Stimulated activated CD4-positive, alpha-beta T cell treated with anti-CD3 and anti-CD28 coated beads, TNF-alpha, amount 100 ng/mL, for 1 hour (primary cell): ENCODE data around the gene NR2F2.
A peak's percentile ranks its signal among the peaks of the same experiment; 100 is the strongest.

Experiments
- DNase-seq, 3 donors: peaks; one replicate each; pipeline ENCODE4 v3.0.0-alpha.2; 2020; ENCODE audit warnings: low read depth in 3 of 3, low spot score in 1 of 3

NR2F2 gene

DNA sequence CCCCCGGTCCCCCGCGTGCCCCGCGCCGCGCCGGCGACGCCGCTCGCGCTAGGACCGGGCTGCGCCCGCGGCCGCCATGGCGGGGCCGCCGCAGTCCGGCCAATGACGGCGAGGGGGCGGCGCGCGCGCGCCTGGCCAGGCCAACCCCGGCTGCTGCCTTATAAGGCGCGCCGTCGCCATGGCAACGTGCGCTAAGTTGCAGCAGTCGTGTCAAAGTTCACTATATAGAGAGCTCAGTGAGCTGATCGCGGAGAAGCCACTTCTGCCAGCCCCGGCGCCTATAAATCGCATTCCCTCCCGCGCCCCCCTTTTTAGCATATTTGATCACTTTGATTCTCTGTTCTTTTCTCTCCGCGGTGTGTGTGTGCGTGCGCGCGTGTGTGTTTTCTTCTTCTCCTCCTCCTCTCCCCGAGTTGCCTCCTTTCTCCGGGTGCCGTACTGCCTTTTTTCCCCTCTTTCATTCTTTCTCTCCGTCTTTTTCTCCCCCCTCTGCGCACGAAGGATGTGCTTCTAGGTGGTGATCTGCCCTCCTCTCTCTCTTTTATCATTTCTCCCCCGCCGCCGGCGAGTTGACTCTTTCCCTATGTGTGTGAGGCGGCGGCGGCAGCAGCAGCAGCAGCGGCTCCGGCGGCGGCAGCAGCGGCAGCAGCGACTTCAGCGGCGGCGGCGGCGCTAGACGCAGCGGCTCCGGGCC is at the start of gene NR2F2:
NR2F2 (plus strand) TSS at position 251 of the 694 bp plus-strand sequence. CDS start 1,406 bp downstream, outside the sequence.
- DNase-seq, result peak in 1 of 3 donors; percentile 12

- DNase-seq, result no peak
These were observed 45.2 kb upstream of the NR2F2 start for GRCh38 chr15:96285305-96285704.

- no peak for DNase-seq
These were observed 44.7 kb upstream of the NR2F2 start for GRCh38 chr15:96285729-96286254.

GRCh38 chr15:96290679-96291078 is 39.8 kb upstream of the NR2F2 start:
- DNase-seq, result no peak

GRCh38 chr15:96292635-96293034 is 37.9 kb upstream of the NR2F2 start:
- no peak for DNase-seq

GRCh38 chr15:96293441-96293840 is 37.1 kb upstream of the NR2F2 start:
- no peak for DNase-seq

DNA sequence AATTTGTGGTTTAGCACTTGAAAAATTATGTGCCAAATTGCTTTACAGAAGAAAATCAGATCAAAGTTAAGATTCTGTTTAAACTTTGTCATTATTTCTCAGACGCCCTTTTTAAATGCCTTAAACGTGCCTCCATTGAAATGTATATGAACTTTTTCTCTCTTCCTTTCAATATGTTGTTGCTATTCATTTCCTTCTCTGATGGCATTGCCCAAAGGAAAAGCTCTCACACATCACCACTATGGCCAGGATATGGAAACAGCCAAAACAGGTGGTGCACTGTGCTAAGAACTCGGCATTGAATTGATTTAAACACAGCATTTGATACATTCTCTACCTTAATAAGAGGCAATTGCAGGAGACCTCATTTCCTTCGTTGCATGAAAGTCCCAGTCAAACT is 35.7 kb upstream of the NR2F2 start:
- no peak for DNase-seq

DNA sequence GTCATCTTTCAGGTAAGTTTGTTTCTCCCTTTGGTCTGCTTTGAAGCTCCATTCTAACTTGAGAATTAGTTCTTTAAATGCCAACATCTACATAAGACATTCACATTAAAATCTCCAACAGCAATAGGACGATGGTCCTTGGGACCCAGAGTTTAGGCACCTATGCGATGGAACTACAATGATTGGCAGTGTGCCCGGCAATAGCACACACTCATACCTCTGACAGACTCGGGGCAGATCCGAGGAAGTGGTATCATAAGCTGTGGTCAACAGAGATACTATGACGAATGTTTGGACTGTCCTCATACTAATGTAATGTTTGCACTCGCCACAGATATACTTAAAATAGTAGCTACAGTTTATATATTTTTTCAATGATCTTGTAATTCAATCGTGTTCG is 34.2 kb upstream of the NR2F2 start:
- DNase-seq, result no peak

DNA sequence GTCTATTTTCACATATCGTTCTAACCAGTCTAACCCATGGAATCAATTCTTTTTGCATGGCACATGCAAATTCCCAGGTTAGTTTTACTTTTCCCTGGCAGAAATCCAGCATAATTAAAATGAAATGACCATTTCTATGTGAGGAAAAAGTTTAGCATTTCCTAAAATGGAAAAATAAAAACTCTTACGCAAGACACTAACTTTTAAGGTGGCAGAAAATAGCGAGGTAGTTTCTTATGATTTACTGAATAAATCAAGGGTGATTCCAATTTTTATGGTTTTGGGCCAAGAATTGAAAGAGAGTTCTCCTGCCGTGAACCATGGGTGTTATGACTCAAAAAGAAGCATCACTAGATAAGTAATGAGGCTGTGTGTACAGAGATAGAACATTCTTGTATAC is 32.7 kb upstream of the NR2F2 start:
- no peak for DNase-seq

DNA sequence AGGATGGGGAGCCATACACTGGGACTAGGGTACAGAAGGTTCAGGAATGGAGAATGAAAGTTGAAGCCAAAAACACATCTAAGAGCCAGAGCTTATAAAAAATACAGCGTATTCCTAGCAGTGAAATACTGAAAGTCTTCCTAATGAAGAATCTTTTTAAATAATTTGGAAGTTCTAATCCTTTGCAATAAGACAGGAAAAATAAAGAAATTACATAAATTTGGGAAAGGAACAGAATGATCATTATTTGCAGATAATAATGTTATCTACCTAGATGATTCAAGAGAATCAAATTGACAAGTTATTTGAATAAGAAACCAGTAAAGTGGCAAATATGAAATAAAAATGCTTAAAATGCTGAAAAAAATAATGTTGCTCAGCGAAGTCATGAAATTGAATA is 32.3 kb upstream of the NR2F2 start:
- no peak for DNase-seq

DNA sequence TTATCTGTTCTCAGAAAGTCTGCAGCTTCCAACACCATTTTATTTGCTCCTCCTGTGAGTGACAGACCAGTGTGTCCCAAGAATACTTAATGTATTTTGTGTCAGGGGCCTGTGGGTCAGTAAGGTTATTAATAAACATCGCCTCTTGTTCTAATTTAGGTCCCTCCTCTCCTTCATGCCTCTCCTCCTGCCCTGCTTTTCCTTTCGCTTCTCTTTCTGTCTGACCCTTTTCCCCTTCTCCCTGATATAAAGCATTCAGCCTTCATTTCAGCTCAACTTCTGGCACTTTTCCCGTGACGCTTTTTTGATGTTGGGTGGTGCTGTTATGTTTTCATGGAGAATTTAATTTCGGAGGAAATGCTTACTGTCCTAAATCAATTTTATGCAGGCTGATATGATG is 29.7 kb upstream of the NR2F2 start:
- no peak for DNase-seq

DNA sequence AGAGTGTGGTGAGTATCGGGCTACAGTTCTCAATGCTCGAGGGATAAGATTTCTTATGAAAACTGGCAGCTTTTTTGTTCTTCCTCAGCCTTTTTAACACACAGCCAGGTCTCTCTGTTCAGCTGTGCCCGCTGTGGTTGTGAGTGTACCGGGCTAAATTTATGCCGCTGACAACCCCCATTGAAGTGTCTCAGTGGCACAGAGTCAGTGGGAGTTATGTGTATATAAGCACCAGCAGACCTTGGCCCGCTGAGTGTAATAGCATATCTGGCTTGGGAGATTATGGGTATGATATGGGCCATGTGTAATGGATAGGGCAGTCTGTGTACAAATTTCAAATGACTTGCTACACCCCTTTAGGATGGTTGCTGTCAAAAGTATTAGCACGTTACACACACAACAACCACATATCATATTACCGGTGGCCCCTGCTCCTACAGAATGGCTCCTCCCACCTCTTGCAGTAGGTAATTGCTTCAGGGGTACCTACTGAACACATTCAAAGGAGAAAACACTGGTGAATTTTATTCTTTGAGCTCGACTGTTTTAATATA is 26.9 kb upstream of the NR2F2 start:
- no peak for DNase-seq

DNA sequence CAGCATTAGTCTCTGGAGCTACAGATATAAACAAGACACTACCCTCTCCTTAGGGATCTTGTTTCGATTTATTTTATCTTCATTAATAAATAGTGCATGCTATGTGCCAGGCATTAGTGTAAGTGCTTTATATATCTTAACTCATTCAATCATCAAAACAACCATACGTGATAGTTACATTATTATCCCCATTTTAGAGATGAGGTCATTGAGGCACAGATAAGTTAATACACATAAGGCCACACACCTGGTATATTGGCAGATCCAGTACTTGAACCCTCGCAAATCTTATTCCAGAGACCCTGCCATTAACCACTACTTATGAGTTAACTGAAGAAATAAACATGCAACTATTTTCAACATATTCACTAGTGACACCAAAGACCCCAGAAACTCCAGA is 25.7 kb upstream of the NR2F2 start:
- DNase-seq, result no peak

DNA sequence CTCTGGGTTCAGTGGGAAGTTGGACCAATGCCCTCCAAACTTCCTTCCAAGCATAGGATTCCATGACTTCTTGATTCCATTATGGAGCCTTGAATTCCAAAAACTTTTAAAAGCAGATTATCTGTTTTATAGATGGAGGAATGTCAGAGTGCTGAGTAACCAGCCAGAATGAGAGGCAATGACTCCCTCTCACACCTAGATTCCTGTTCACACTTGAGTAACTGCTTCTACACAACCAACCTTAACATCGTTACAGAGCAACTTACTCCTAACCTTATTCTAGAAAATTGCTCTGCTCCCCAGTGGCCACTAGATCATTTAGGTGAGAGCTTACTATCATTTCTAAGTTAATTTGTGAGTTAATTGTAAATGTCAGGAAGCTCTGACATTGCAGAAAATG is 24.2 kb upstream of the NR2F2 start:
- no peak for DNase-seq

GRCh38 chr15:96307856-96308394 is 22.6 kb upstream of the NR2F2 start:
- DNase-seq, result no peak

DNA sequence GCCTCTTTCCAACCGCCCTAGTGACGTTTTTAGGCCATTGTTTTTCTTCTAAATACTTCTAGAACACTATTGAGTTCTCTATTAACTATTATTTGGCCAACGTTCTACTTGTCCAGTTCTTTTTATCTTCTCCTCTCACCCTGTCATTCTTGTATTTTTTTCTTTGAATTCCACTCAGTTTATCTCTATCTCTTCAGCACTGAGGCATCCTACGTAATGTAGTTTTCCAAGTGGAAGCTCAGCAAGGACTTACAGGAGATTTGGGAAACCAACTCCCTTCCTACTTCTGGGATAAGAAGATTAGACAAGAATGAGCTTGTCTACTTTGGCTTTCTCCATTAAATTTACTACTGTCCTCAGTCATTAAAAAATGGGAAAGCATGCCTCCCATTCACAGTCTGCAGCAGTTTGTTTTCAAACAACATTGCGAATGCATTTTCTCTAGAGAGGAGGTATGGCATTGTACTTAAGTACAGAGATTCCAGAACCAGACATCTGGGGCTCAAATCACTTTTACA is 21.3 kb upstream of the NR2F2 start:
- DNase-seq, result no peak

DNA sequence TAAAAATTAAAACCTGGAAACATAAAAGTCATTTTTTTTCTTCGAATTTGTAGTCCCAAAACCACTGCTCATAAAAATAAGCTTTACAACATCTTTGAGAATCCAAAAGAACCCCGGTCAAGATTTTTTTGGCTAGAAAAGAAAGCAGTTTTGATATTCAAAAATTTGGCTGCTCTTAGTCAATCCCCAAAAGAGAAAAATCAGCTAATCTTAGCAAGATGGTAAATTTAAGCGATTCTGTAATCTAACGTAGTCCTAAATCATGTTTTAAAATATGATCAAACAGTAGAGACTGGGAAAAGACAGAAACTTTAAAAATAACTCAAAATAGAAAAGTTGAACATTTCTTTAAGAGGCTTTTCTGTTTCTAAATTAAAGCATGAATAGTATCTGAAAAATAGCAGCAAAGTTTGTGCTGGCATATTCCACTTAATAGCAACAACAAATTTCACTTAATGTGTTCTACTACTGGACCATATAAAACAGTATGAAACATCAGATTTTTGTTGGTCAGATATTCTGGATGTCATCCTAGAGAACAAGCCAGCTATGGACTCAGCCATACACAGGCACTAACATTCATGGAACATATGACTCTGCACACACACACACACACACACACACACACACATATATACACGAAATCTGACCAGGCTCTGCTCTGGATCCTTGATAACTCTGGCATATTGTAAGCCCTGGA is 19.1 kb upstream of the NR2F2 start:
- DNase-seq, result no peak

GRCh38 chr15:96311956-96312294 is 18.6 kb upstream of the NR2F2 start:
- DNase-seq, result no peak

- no peak for DNase-seq
These were observed 17.7 kb upstream of the NR2F2 start for GRCh38 chr15:96312641-96313335.

DNA sequence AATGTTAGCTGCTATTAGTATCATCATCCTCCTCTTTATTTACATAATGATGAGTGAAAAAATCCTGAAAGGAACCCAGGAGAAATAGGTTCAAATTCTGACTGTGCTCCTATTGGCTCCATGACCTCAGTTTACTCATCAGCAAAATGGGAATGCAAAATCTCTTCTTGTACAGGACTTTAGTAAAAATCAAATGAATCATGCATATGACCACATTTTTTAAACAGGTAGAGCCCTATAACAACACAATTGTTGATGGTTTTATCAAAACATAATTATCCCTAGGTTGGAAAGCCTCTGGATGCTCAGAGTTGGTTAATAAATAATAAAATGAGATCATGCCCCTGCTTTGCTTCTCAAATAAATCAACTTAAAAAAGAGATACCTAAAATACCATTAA is 16.0 kb upstream of the NR2F2 start:
- no peak for DNase-seq

- DNase-seq, result no peak
These were observed 15.5 kb upstream of the NR2F2 start for GRCh38 chr15:96314963-96315362.
